Measurements from ENCODE around the gene ADRA1B. TPM values are rescaled to one million over a fixed set of nuclear protein-coding genes. Genes with fewer than 3 reads are reported as not detected.

The ADRA1B gene
- total RNA-seq (0.21 TPM in 1 of 2 replicates, not detected in the other), polyA plus RNA-seq (0.77 and 0.89 TPM in 2 replicates), polyA minus RNA-seq (0.17 and 0.53 TPM in 2 replicates), Bru-seq, nascent RNA (percentile 18 among the genes with signal in this experiment), BruChase-seq, experiment 1, labeled RNA remaining after a 6-hour chase (percentile 13 among the genes with signal in this experiment), BruChase-seq, experiment 2, labeled RNA remaining after a 2-hour chase (percentile 26 among the genes with signal in this experiment)
- polyA plus RNA-seq (2011; cell fraction: cytosol; rRNA removed), result 0.54 and 0.56 TPM in 2 replicates
- polyA plus RNA-seq (2011; cell fraction: nucleus; rRNA removed), result 0.62 and 0.69 TPM in 2 replicates
- polyA plus RNA-seq (2012), result 0.46 and 0.98 TPM in 2 replicates
- not detected for polyA minus RNA-seq (2011; cell fraction: cytosol; rRNA and poly(A)+ RNA removed)
- polyA minus RNA-seq (2011; cell fraction: nucleus; rRNA and poly(A)+ RNA removed), result 1.2 and 1.5 TPM in 2 replicates
- long read RNA-seq, partial matches to known transcripts, result 0 of 3 reads
- long read RNA-seq, other reads (novel, unspliced or antisense), result 3 of 3 reads

GRCh38 chr5:159915904-159916840 is at the start of gene ADRA1B:
Gene ADRA1B, plus strand, starts transcription at chr5:159916482. Its CDS starts 424 bp downstream, at chr5:159916906.
- Histone ChIP-seq H3K4me3 (replicated peaks in 1 of 3; ENCODE audit: insufficient read depth in 1 of 3, low read depth in 1 of 3, low read length in 3 of 3) (peak within 1 kb of the TSS in 2 of 3 experiments; percentile 28 to 48), H3K79me2 (ENCODE audit: control insufficient read depth, insufficient read depth, low read length) (no peaks in the 10 kb centered on the region), H3K9me3 (replicated peaks; ENCODE audit: control insufficient read depth, insufficient read depth, low read length) (no peaks in the 10 kb centered on the region), H3K4me1 (ENCODE audit: control insufficient read depth, extremely low read depth, insufficient read depth, low read length) (peaks cover 27% of the 10 kb centered on the region), H3K36me3 (ENCODE audit: control insufficient read depth in 2 of 2, extremely low read depth in 1 of 2, insufficient read depth in 2 of 2, low read length in 2 of 2) (no peaks in the 10 kb centered on the region), H3K9me1 (replicated peaks; ENCODE audit: control insufficient read depth, extremely low read depth, insufficient read depth, low read length) (no peaks in the 10 kb centered on the region), H3K9ac (replicated peaks; ENCODE audit: extremely low read depth, insufficient read depth, low read length) (peak within 1 kb of the TSS; percentile 12), H4K20me1 (replicated peaks; ENCODE audit: control insufficient read depth, extremely low read depth, insufficient read depth, low read length) (no peaks in the 10 kb centered on the region), H2AFZ (ENCODE audit: low read depth, low read length) (peak within 1 kb of the TSS; percentile 35), H3K27ac (ENCODE audit: insufficient read depth, low read depth, low read length) (no peak within 1 kb of the TSS), H3K4me2 (ENCODE audit: insufficient read depth, low read length) (peak within 1 kb of the TSS; percentile 47), H3K27me3 (ENCODE audit: control insufficient read depth in 2 of 2, insufficient read depth in 2 of 2, low read length in 2 of 2) (peaks cover 4 to 10% of the 10 kb centered on the region in 2 experiments)
- no peak for TF ChIP-seq MYC (IDR thresholded peaks at IDR 0.05; ENCODE audit: low read depth, low read length)
- peak; percentile 19 to 55 for TF ChIP-seq CTCF (IDR thresholded peaks at IDR 0.05; ENCODE audit: extremely low read depth in 1 of 2, insufficient read depth in 1 of 2, low read depth in 1 of 2, low read length in 2 of 2)
- TF ChIP-seq MAX (IDR thresholded peaks at IDR 0.05; ENCODE audit: insufficient read depth, insufficient read length), result no peak
- FAIRE-seq (no peak), DNase-seq (ENCODE audit: low read depth, low spot score) (peak; percentile 42)
- ChIA-PET CTCF (interaction anchor here (0.6 to 2.6 kb wide), 14 partner anchors 17 to 759 kb away, joined by 3 to 16 read pairs (median 3); no protein-coding TSS in a partner anchor), POLR2A (no interaction called here)
- BruUV-seq (replicated peaks), result no TSS peak
- intact Hi-C loops (cut with micrococcal nuclease), result loop anchor here (1.0 to 10.0 kb wide), 4 partner anchors 401 to 760 kb away; partner anchors contain the start of gene IL12B
- dilution Hi-C loops (cut with MboI; ENCODE audit: extremely low pct_ligation_motif_present, low sequenced_read_pairs), result no loop called here
